Activated gamma-delta T cell treated with anti-CD3 and anti-CD28 coated beads, Interleukin-2, amount 50 U/mL, for 16 hours (primary cell): ENCODE results near the gene CUL3.
"Not testable (repeated sequence)": the region's sequence is repeated elsewhere in the genome, so short reads cannot be mapped to it uniquely, and the experiment has no call there.

Experiments
- DNase-seq: peaks from one replicate; pipeline ENCODE4 v3.0.0-alpha.2; 2020; ENCODE audit warnings: low read depth

Gene CUL3

GRCh38 chr2:224538561-224539138, 46.5 kb downstream of the CUL3 start:
- no peak for DNase-seq

DNA sequence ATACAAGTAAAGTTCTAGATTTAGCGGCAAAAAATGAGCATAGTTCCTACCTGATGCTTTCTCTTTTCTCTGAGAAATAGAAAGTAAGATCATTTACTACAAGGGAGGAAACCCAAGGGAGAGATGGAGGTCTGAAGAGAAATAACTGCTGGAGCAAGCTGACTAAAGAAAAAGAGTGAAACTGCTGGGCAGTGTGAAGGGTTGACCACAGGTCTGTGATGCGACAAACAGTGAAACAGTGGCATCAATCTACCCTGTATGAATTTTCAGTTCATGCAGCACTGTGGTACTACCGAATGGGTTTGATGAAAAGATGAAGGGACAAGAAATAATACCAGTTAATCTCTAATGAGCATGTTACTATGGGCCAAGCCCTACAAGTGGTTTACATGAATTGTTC, 52.2 kb downstream of the CUL3 start:
- no peak for DNase-seq

- no peak for DNase-seq
Measured at GRCh38 chr2:224532441-224532840, 52.7 kb downstream of the CUL3 start.

DNA sequence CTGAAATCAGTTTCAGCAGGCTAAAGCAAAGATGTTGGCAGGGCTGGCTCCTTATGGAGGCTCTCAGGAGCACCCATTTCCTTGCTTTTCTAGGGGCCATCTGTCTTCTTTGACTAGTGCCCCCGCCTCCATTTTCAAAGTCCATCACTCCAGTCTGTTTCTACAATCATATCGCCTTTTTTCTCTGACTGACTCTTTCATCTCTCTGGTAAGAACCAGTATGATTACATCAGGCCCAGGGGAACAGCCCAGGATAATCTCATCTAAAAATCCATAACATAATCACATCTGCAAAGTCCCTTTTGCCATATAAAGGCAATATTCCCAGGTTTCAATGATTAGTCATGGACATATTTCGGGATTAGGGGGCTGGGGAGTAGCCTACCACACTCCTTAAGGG, 57.0 kb downstream of the CUL3 start:
- DNase-seq, result no peak

- no peak for DNase-seq
Measured at GRCh38 chr2:224525774-224526173, 59.4 kb downstream of the CUL3 start.

GRCh38 chr2:224524657-224525056, 60.5 kb downstream of the CUL3 start:
- DNase-seq, result no peak

GRCh38 chr2:224523626-224524577, 61.3 kb downstream of the CUL3 start:
- no peak for DNase-seq

DNA sequence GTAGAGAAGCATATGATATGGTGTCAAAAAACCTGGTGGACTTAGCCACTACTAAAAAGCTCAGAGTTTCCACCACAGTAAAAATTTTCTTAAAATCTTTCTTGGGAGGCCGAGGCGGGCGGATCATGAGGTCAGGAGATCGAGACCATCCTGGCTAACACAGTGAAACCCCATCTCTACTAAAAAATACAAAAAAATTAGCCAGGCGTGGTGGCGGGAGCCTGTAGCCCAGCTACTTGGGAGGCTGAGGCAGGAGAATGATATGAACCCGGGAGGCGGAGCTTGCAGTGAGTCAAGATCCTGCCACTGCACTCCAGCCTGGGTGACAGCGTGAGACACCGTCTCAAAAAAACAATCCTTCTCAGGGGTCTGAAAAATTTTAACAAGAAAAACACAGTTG, 62.7 kb downstream of the CUL3 start:
- not testable (repeated sequence) for DNase-seq

DNA sequence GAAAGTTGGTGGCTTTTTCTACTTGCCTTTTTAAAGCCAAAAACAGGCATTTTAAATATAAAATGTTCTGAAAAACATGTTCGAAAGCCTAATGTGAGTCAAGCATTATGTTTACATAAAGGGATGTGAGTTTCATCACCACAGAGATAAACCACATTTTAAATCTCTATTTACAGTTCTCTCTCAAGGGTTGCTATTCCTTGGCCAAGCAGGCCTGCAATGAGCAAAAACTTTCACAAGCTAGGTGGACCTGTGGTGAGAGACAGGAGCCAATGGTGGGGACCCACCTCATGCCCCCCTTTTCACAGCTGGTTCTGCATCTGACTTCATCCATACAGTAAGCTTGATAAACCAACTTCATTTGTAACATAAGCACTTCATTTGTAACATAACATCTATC, 65.1 kb downstream of the CUL3 start:
- DNase-seq, result no peak

GRCh38 chr2:224518806-224519580, 66.2 kb downstream of the CUL3 start:
- no peak for DNase-seq

DNA sequence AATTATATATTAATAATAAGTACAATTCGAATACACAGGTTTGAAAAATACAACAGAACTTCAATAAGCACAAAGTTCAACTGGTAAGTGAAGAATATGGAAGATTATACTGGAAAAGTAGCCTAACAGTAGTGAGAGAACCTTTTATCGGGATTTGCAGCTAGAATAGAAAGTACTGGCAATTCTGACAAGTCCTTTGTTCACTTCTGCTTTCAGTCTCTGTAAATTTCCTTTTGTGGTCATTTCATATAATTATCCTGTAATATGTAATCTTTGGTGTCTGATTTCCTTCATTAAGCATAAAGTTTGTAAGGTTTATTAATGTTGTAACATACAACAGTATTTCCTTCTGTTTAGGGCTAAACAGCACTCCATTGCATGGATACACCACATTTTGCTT, 67.2 kb downstream of the CUL3 start:
- no peak for DNase-seq

GRCh38 chr2:224516393-224516792, 68.8 kb downstream of the CUL3 start:
- DNase-seq, result not testable (repeated sequence)

- no peak for DNase-seq
Measured at GRCh38 chr2:224513991-224514390, 71.2 kb downstream of the CUL3 start.

DNA sequence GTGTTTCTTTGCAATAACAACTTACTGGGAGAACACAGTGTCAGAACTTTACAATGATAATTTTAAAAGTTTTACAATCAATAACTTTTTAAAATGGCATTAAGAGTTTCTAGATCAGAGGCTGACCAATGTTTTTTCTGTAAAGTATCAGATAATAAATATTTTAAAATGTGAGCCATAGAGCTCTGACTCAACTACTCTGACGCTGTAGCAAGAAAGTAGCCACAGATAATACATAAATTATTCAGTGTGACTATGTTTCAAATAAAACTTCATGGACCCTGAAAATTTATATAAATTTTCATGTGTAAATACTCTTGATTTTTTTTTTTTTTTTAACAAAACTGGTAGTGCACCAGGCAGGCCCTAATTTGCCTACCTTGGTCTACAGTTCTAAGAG, 77.4 kb downstream of the CUL3 start:
- no peak for DNase-seq

DNA sequence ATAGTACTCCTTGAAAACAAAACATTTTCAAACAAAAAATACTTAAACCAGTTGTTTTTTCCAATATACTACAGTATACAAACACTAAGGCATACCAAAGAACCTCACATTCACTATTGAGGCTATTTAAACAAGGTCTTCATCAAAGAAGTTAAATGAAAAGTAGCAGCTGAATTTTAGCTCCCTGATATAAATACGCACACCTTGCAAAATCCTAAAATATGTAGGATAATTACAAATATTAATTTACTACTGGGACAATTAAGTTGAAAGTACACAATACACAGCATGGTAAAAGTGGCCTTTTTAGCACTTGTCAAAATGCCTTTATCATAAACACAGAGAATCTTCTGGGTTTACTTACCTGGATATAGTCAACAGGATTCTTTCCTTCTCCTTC, 78.7 kb downstream of the CUL3 start:
- no peak for DNase-seq

DNA sequence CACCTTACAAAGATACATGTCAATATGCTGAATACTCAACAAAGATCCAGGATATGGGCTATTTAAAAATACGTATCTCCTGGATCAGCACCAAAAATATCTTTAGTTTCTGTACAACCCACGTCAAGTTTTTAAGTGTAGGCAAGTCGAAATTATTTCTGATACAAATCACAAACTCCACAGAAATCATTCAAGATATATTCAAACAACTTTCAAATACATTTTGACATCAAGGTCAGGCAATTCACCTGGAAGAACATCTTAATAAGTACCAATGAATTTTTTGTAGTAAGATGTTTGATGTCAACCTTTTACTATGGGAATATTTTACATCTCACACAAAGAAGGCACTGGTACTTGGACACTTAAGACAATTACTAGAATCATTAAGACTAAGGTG, 86.2 kb downstream of the CUL3 start:
- DNase-seq, result no peak

DNA sequence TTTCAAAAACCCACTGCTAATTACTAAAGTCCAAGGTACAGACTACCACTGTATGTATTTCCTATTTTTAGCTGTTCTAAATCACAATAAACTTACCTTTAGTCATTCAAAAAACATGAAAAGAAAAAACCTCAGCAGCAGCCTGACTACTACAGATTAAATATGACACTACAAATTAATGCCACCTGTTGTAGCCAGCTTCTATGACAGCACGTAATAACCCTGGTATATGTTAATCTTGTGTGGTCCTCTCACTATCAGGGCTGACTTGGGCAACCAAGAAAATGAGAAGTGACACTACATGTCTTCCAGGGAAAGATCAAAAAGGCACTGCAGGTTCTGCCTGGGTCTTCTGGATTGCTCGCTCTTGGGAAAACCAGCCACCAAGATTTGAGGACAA, 92.6 kb downstream of the CUL3 start:
- DNase-seq, result no peak

- not testable (repeated sequence) for DNase-seq
Measured at GRCh38 chr2:224487940-224488339, 97.2 kb downstream of the CUL3 start.

- not testable (repeated sequence) for DNase-seq
Measured at GRCh38 chr2:224485081-224486014, 99.8 kb downstream of the CUL3 start.

DNA sequence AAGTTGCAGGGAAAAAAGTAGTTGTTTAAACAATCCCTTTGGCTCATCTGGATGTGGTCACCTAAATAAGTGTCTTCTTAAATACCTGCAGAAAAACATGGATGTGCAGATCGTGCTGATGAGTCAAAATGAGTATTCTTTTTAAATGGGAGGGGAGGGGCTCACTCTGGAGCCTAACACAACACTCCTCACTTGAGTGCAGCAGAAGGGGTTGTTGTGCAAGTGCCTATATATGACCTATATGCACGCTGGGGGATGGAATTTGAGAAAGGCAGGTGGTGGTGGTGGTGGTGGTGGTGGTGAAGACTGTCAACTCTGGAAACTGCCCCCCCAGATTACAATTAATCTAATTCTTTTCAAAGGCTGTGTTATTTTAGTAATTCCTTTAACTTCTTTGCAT, 105.3 kb downstream of the CUL3 start:
- no peak for DNase-seq

DNA sequence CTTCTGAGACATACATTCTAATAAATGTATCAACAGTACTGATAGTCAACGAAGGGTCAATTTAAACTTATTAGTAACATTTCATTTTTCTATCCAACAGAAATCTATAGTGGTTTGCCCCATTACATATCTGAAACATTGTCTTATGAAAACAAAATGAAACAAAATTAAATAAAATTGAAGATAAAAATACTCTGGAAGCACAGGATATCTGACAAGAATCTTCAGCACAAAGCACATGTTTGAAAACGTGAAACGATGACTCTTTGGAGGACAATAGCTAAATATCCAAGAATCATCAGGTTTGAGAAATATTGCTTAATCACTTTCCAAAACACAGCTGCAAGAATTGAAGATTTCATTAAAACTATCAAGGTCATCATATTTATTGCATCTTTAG, 112.3 kb downstream of the CUL3 start:
- no peak for DNase-seq

DNA sequence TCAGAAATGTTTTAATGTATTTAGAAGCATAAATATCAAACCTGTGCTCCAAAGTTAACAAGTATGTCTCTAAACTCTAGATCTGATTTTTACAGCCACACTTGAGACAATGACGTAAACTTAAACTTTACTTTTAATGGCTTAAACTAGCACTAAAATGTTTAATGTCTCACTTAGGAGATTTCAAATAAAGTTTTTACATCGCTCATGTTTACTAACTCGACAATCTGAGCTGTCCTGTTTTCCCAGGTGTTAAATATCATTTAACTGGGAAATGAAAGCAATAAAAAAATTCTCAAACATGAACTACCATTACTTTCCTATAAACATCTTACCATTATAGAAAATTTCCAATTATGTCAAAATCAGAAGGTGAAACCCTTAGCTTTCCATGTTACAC, 113.0 kb downstream of the CUL3 start:
- no peak for DNase-seq
